Pulmonary artery endothelial cell (primary cell): ENCODE results near the gene PLA2G6. TPM values are rescaled to one million over a fixed set of nuclear protein-coding genes. Genes with fewer than 3 reads are reported as not detected.

Experiments used
- DNase-seq: peaks from one replicate; pipeline ENCODE4 v3.0.0-alpha.2; 2011; ENCODE audit warnings: low read depth, low spot score
- total RNA-seq: library from RNA; depleted of rRNA; stranded (reverse); fragments of >200 nt; gene quantifications from 2 replicates; pipeline ENCODE4 v1.2.3, GENCODE V29; 2014

Gene PLA2G6
- total RNA-seq, 1 donor from 2014 or later: 2.0 TPM

DNA sequence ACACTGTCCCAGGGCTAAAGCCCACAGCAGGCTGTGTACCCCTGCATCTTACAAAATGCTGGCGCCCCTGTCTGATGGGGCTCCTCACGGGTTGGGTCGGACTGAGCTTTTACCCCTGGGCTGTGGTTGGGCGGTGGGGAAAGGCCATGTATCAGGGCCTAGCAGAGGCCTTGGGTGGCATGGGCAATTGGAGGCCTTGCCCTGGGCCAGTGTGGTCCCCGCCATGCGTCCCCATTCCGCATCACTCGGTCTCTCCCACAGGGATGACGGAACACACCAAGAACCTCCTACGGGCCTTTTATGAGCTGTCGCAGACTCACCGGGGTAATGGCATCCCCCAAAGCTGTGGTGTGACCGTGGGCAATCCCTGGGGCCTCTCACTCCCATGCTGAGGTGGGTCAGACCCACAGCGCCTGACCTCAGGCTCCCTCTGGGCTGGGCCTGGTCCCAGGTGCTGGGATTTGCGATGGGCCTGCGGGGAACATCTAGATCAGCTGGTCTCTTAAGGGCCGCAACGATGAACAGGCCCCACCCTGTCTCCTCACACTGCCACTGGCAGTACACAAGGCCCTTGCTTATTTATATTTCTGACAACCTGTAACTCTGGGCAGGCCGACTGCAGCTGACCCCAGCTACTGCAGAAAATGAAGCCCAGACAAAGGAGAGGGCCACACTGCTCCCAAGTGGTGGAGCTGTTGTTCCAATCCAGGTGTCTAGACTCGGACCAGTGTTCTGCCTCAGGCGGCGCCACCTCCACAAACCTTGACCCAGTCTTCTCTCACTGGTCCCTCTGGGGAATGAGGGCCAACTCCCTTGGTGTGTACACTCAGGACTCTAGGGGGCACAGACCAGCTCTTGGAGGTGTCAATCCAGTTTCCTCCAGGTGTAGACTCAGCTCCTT, 110.0 kb downstream of the PLA2G6 start:
- no peak for DNase-seq

DNA sequence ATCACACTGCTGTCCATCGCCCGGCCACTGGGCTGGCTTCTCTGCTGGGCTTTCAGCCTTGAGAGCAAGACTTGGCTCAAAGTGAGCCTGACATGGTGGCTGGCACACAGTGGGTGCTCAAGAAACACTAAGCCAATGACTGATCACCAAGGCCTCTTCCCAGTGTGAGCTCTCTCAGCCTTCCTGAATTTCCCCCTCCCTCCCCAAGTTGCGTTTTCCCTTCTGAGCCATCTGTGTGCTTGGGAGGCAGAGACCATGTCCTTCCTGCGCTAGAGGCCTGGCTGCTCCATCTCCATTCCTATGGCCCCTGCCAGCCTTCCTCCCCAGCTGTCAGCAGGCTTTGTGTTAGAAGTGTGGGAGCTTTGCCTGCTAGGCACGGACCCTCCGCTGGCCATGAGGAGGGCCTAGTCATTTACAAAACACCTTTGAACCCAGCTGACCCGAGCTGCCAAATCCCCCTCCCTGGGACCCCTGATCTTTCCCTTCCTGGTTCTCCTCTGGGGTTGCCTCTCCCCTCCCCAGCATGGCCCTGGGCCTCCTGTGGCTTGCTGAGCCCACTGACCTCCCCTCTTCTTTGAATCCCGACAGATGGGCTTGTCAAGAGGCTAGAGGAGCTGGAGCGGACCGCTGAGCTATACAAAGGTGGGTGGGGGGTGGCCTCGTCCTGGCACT, 111.2 kb downstream of the PLA2G6 start:
- DNase-seq: no peak

DNA sequence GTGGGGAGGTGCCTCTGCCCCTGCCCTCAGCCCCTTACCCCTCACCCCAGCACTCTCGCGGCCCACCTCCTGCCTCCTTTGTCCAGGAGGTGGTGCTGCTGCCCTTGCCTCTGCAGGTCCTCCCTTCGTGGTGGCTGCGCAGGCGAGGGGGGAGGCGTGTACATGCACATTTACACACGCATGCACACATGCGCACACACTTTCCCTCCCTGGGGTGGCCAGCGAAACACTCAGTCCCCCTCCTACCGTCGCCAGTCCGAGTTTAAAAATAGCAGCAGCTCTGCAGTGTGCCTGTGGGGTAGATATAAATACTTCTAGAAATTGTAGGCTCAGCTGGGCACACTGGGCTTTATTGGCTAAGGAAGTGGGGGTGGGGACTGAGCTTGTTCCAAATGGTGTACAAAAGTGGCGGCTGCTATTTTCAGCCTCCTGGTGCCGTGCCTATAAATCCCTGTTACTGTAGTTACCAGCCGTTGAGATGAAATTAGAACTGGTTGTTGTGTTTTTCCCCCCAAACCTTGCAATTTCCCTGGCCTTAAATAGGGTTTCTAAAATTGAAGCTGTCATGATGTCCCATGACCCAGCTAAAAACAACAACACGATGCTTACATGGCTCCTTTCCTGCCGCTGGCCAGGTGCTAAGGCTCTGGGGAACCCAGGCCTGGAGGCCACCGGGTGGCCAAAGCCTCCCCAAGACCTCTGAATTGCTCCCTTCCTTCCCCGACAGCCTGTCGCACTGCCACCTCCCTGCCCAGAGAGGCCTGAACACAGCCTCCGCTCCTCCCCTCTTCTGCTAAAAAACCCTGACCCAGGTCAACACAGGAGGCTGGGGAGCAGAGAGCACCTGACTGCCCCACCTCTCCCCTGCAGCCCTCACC, 112.0 kb downstream of the PLA2G6 start:
- DNase-seq: no peak

DNA sequence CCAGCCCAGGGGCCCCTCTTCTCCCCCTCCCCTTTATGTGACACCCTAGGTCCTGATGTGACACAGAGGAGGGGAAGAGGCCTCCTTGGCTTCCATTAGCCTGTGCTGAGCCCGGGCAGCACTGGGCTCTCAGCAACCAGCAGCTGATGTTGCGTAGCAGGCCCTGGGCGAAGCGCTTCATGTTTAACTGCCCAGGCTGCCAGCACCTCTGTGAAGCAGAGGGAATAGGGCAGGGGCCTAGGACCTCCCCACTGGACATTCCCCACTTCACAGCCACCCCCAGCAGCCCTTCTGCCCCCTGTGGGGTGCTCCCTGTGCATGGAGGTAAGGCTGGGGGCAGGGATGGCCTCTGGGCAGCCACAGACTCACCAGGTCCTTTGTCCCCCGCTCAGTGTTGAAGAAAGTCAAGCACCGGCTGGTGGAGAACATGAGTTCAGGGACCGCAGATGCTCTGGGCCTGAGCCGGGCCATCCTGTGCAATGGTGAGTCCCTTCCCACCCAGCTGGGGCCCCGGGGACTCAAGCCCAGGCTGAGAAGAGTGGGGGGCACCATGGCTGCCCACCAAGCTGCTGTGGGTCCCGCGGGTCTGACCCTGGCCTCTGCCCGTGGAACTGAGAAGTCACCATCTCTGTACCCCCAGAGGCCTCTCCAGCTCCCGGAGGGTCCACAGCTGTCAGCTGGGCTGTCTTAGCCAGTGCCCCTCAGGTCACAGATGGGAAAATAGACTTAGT, 112.8 kb downstream of the PLA2G6 start:
- DNase-seq: no peak

DNA sequence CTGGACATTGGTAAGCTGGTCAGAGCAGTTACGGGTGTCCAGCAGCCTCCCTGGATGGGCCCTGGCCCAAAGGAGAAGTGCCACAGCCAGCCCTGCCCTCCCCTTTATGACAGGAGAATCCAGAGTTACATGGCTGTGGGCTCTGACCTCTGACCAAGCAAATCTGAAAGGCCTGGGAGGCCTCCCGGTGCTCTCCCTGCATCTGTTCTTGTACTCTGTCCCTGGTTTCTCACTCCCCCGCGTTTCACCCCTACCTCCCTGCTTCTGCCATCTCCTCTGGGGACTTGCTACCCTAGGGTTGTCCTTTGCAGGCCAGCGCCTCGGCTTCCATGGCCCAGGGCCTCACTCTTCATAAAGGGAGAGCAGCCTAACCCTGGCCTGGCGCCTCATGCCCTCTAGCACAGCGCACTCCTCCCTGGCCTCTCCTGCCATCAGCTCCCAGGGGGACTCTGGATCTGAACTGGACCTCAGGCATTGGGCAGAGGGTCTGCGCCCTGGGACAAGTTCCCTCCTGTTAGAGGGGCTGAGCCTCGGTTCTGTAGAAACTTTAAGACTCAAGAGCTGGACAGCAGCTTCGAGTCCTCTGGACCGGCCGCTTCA, 113.8 kb downstream of the PLA2G6 start:
- DNase-seq: no peak

DNA sequence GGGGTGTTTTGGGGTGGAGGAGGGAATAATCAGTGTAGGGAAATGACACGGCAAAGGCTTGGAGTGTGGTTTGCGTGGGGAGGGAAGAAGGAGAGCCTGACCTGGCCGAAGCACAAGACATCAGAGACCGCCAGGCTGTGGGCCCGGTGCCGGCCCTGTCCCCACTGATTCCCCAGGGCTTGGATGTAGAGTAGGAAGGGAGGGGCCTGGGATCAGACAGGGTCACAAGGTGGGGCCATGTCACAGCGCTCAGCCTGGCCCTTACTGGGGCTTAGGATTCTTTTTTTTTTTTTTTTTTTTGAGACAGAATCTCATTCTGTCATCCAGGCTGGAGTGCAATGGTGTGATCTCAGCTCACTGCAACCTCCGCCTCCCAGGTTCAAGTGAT, 114.6 kb downstream of the PLA2G6 start:
- no peak for DNase-seq

DNA sequence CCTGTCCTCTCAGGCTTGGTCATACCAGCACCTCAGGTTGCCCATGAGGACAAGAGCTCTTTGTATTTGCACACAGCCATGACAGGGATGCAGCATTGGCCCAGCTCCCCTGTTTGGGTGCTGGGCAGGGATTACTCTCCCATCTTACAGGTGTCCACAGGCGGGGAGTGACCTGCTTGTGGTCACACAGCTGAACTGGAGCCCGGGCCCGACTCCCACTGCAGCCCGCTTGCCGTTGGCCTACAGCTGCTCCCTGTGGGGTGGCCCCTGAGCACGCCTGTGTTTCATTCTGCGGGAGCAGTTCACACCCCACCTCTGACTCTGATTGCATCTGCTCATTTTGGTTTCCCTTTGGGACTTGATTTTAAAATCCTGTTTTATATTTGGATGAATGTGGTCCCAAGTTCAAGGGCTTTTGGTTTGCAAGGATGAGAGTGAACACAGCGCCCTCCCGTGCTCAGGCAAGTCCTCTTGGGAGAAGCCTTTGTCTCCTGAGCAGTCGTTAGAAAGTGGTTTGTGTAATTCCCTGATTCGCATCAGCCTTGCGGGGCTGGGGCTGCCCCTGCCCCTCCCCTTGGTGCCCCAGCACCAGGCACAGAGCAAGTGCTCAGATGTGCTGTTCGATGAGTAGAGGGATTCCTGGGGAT, 115.1 kb downstream of the PLA2G6 start:
- no peak for DNase-seq

DNA sequence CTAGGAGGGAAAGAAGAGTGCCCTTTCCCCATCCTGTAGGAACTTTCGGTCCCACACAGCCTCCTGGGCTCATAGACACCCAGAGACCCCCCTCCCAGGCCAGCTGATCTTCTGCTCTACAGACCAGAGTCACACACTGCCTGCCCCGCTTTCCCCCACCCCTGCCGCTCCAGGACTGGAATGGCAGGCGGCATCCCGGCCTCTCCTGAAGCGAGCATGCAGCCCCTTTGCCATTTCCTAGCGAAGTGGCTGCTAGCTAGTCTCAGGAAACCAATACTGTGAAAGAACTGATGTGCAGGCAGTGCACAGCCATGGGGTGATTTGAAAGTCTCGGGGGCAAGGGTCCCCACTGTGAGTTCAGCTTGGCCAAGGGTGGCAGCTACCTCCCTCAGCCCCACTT, 116.1 kb downstream of the PLA2G6 start:
- DNase-seq: no peak

DNA sequence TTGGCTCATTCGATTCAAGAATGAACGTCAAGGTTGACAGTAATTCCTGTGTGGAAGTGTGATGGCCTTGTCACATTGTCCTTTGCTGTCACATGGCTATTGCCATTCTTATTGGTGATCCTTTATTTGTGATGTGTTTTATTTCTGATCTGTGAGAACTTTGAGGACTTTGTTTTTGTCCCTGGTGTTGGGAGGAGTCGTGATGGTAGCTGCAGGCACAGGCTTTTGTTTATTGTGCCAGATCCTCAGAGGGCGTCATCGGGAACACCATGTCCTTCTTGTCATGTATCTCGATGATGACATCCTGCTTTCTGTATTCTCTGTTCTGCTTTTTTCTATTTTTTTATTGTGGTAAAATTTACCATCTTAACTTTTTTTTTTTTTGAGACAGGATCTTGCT, 118.8 kb downstream of the PLA2G6 start:
- no peak for DNase-seq

Other genes starting within 250 kb of the PLA2G6 start
- 0.26 TPM in 1 of 2 replicates, not detected in the other for gene C22orf23, start 228.2 kb downstream of the PLA2G6 start, total RNA-seq
- 66.0 and 95.3 TPM in 2 replicates for gene POLR2F, start 228.1 kb downstream of the PLA2G6 start, total RNA-seq
- not detected in 2 replicates for gene SOX10, start 197.3 kb downstream of the PLA2G6 start, total RNA-seq
- gene PICK1, start 124.4 kb downstream of the PLA2G6 start, total RNA-seq: 8.7 and 12.9 TPM in 2 replicates
- gene SLC16A8, start 97.6 kb downstream of the PLA2G6 start, total RNA-seq: 0.20 and 0.21 TPM in 2 replicates
- under 0.01 and 0.71 TPM in 2 replicates for gene BAIAP2L2, start 71.1 kb downstream of the PLA2G6 start, total RNA-seq
- 66.0 and 72.1 TPM in 2 replicates for gene MAFF, start 20.2 kb upstream of the PLA2G6 start, total RNA-seq
- gene TMEM184B, start 91.2 kb upstream of the PLA2G6 start, total RNA-seq: 28.5 and 43.7 TPM in 2 replicates
- 123 and 124 TPM in 2 replicates for gene CSNK1E, start 135.6 kb upstream of the PLA2G6 start, total RNA-seq